ENCODE data around the gene TXNDC8. TPM values are rescaled to one million over a fixed set of nuclear protein-coding genes. Genes with fewer than 3 reads are reported as not detected.

TXNDC8 gene
- total RNA-seq, 1 donor from 2014 or later = not detected

- Histone ChIP-seq H3K79me2 (ENCODE audit: insufficient read depth, low read length) (no peaks in the 10 kb centered on the region), H3K4me2 (ENCODE audit: low read length) (peak overlapping the region; percentile 57), H4K20me1 (ENCODE audit: insufficient read depth, low read length) (no peaks in the 10 kb centered on the region), H3K27ac (ENCODE audit: low read depth, low read length) (no peak overlapping the region), H3K9ac (ENCODE audit: low read length) (no peak overlapping the region), H3K4me3 (ENCODE audit: insufficient read depth, low read depth, low read length) (no peak overlapping the region), H2AFZ (ENCODE audit: low read depth, low read length) (peak overlapping the region; percentile 23), H3K36me3 (ENCODE audit: insufficient read depth, low read length) (no peaks in the 10 kb centered on the region), H3K27me3 (ENCODE audit: insufficient read depth, low read length) (no peaks in the 10 kb centered on the region), H3K4me1 (ENCODE audit: insufficient read depth, low read length) (peaks cover 4% of the 10 kb centered on the region), H3K9me3 (ENCODE audit: insufficient read depth, low read depth, low read length) (no peaks in the 10 kb centered on the region)
- Mint-ChIP-seq H3K9me3 (ENCODE audit: unreplicated experiment) (no peaks in the 10 kb centered on the region), H3K36me3 (ENCODE audit: low read depth, unreplicated experiment) (no peaks in the 10 kb centered on the region), H3K4me3 (ENCODE audit: unreplicated experiment) (no peak overlapping the region), H3K27me3 (ENCODE audit: low read depth, unreplicated experiment) (peaks cover 4% of the 10 kb centered on the region), H3K27ac (ENCODE audit: unreplicated experiment) (no peak overlapping the region), H3K4me1 (ENCODE audit: low read depth, unreplicated experiment) (peaks cover 6% of the 10 kb centered on the region)
- TF ChIP-seq CTCF (IDR thresholded peaks at IDR 0.05; ENCODE audit: insufficient read depth, low read depth, low read length) = no peak
- TF ChIP-seq EZH2 (IDR thresholded peaks at IDR 0.05; ENCODE audit: insufficient read depth, low read length) = no peak
- peak; percentile 87 for DNase-seq (ENCODE audit: low read depth)
- FAIRE-seq = peak; percentile 58
These were observed 13.4 kb upstream of the TXNDC8 start for GRCh38 chr9:110351009-110351467.

DNA sequence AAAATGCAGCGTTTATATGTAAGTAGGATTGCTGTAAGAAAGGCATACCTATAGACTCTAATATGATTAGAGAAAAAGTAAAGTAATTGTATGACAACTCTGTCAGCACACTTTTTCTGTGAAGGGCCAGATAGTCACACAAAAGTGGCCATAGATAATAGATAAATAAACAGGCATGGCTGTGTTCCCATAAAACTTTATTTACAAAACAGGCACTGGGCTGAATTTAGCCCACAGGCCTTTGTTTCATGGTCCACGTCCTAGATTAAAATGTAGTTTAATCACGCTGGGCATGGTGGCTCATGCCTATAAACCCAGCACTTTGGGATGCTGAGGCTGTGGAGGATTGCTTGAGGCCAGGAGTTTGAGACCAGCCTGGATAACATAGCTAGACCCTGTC, 8.7 kb upstream of the TXNDC8 start:
- DNase-seq (ENCODE audit: low read depth) (no peak), FAIRE-seq (no peak)
- no peaks in the 10 kb centered on the region for H3K9me3 ChIP-seq (ENCODE audit: insufficient read depth, low read depth, low read length)
- H3K9me3 Mint-ChIP-seq (ENCODE audit: unreplicated experiment) = no peaks in the 10 kb centered on the region
- peaks cover 4% of the 10 kb centered on the region for H3K4me1 ChIP-seq (ENCODE audit: insufficient read depth, low read length)
- no peaks in the 10 kb centered on the region for H3K36me3 Mint-ChIP-seq (ENCODE audit: low read depth, unreplicated experiment)
- no peaks in the 10 kb centered on the region for H4K20me1 ChIP-seq (ENCODE audit: insufficient read depth, low read length)
- H3K27me3 Mint-ChIP-seq (ENCODE audit: low read depth, unreplicated experiment) = peaks cover 5% of the 10 kb centered on the region
- TF ChIP-seq CTCF (IDR thresholded peaks at IDR 0.05; ENCODE audit: insufficient read depth, low read depth, low read length) (no peak), EZH2 (IDR thresholded peaks at IDR 0.05; ENCODE audit: insufficient read depth, low read length) (no peak)
- H2AFZ ChIP-seq (ENCODE audit: low read depth, low read length) = no peak overlapping the region
- no peaks in the 10 kb centered on the region for H3K36me3 ChIP-seq (ENCODE audit: insufficient read depth, low read length)
- no peak overlapping the region for H3K27ac ChIP-seq (ENCODE audit: low read depth, low read length)
- no peak overlapping the region for H3K27ac Mint-ChIP-seq (ENCODE audit: unreplicated experiment)
- H3K4me1 Mint-ChIP-seq (ENCODE audit: low read depth, unreplicated experiment) = peaks cover 6% of the 10 kb centered on the region
- peaks cover 2% of the 10 kb centered on the region for H3K27me3 ChIP-seq (ENCODE audit: insufficient read depth, low read length)
- H3K4me3 Mint-ChIP-seq (ENCODE audit: unreplicated experiment) = no peak overlapping the region
- H3K4me3 ChIP-seq (ENCODE audit: insufficient read depth, low read depth, low read length) = no peak overlapping the region
- H3K9ac ChIP-seq (ENCODE audit: low read length) = no peak overlapping the region
- H3K4me2 ChIP-seq (ENCODE audit: low read length) = no peak overlapping the region
- H3K79me2 ChIP-seq (ENCODE audit: insufficient read depth, low read length) = no peaks in the 10 kb centered on the region

DNA sequence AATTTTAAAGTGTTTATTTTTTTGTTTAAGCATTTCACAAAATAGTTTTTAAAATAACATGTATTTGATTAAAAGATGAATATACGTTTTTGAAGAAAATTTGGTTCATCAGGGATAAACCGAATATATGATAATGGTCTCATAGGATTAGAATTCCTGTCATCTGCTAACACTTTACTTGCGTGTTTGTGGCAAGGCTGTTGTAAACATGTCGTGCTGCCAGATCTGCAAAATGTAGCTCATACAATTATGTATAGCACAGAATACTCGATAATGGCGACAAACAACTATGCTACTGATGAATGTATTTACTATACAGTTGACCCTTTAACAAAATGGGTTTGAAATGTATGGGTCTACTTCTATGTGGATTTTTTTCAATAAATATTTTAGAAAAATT, 7.2 kb upstream of the TXNDC8 start:
- H3K4me1 Mint-ChIP-seq (ENCODE audit: low read depth, unreplicated experiment) = no peaks in the 10 kb centered on the region
- no peaks in the 10 kb centered on the region for H3K9me3 Mint-ChIP-seq (ENCODE audit: unreplicated experiment)
- FAIRE-seq (no peak), DNase-seq (ENCODE audit: low read depth) (no peak)
- H3K4me3 Mint-ChIP-seq (ENCODE audit: unreplicated experiment) = no peak overlapping the region
- H3K36me3 Mint-ChIP-seq (ENCODE audit: low read depth, unreplicated experiment) = no peaks in the 10 kb centered on the region
- H4K20me1 ChIP-seq (ENCODE audit: insufficient read depth, low read length) = no peaks in the 10 kb centered on the region
- H2AFZ ChIP-seq (ENCODE audit: low read depth, low read length) = no peak overlapping the region
- no peaks in the 10 kb centered on the region for H3K79me2 ChIP-seq (ENCODE audit: insufficient read depth, low read length)
- no peak overlapping the region for H3K27ac ChIP-seq (ENCODE audit: low read depth, low read length)
- H3K27me3 Mint-ChIP-seq (ENCODE audit: low read depth, unreplicated experiment) = peaks cover 5% of the 10 kb centered on the region
- no peaks in the 10 kb centered on the region for H3K9me3 ChIP-seq (ENCODE audit: insufficient read depth, low read depth, low read length)
- no peak overlapping the region for H3K27ac Mint-ChIP-seq (ENCODE audit: unreplicated experiment)
- no peak overlapping the region for H3K9ac ChIP-seq (ENCODE audit: low read length)
- TF ChIP-seq CTCF (IDR thresholded peaks at IDR 0.05; ENCODE audit: insufficient read depth, low read depth, low read length) = no peak
- no peak for TF ChIP-seq EZH2 (IDR thresholded peaks at IDR 0.05; ENCODE audit: insufficient read depth, low read length)
- H3K4me1 ChIP-seq (ENCODE audit: insufficient read depth, low read length) = no peaks in the 10 kb centered on the region
- no peak overlapping the region for H3K4me3 ChIP-seq (ENCODE audit: insufficient read depth, low read depth, low read length)
- no peak overlapping the region for H3K4me2 ChIP-seq (ENCODE audit: low read length)
- peaks cover 2% of the 10 kb centered on the region for H3K27me3 ChIP-seq (ENCODE audit: insufficient read depth, low read length)
- no peaks in the 10 kb centered on the region for H3K36me3 ChIP-seq (ENCODE audit: insufficient read depth, low read length)
